GM23248 (cell line): ENCODE measurements around the gene LYPD6B. TPM values are rescaled to one million over a fixed set of nuclear protein-coding genes. Genes with fewer than 3 reads are reported as not detected.
A peak's percentile ranks its signal among the peaks of the same experiment; 100 is the strongest.

Source experiments
- DNase-seq: peaks from one replicate; pipeline ENCODE4 v3.0.0-alpha.2; 2015
- H2AFZ ChIP-seq: fragments of 200-600 bp; sonication (generic); 2 replicates; pipeline ENCODE4 v1.6.1; 2016; ENCODE audit warnings: antibody characterized with exemption
- H3F3A ChIP-seq: fragments of 200-600 bp; sonication (generic); 2 replicates; pipeline ENCODE4 v1.6.1; 2016; ENCODE audit warnings: mild to moderate bottlenecking, antibody characterized with exemption, mixed run types; ENCODE audit not compliant: insufficient read depth
- H3K27ac ChIP-seq: fragments of 200-600 bp; sonication (generic); 2 replicates; pipeline ENCODE4 v1.5.1; 2016; ENCODE audit warnings: mild to moderate bottlenecking
- H3K27me3 ChIP-seq: fragments of 200-600 bp; sonication (generic); replicated peaks from 2 replicates; pipeline ENCODE4 v1.6.1; 2016; ENCODE audit warnings: mild to moderate bottlenecking; ENCODE audit not compliant: insufficient read depth
- H3K36me3 ChIP-seq: fragments of 200-600 bp; sonication (generic); 2 replicates; pipeline ENCODE4 v1.6.1; 2016; ENCODE audit warnings: low read depth, mild to moderate bottlenecking
- H3K4me1 ChIP-seq: fragments of 200-600 bp; sonication (generic); 2 replicates; pipeline ENCODE4 v1.6.1; 2016; ENCODE audit warnings: mild to moderate bottlenecking; ENCODE audit not compliant: insufficient read depth
- H3K4me2 ChIP-seq: fragments of 200-600 bp; sonication (generic); one replicate; pipeline ENCODE4 v1.6.1; 2016; ENCODE audit warnings: mild to moderate bottlenecking; ENCODE audit not compliant: unreplicated experiment
- H3K4me3 ChIP-seq: fragments of 200-600 bp; sonication (generic); 2 replicates; pipeline ENCODE4 v1.5.1; 2016; ENCODE audit warnings: mild to moderate bottlenecking
- H3K79me2 ChIP-seq: fragments of 200-600 bp; sonication (generic); 2 replicates; pipeline ENCODE4 v1.6.1; 2016; ENCODE audit warnings: mild to moderate bottlenecking; ENCODE audit not compliant: insufficient read depth
- H3K9ac ChIP-seq: fragments of 200-600 bp; sonication (generic); 2 replicates; pipeline ENCODE4 v1.6.1; 2016; ENCODE audit warnings: mild to moderate bottlenecking
- H3K9me2 ChIP-seq: fragments of 200-600 bp; sonication (generic); 2 replicates; pipeline ENCODE4 v1.6.1; 2016; ENCODE audit warnings: mixed run types, mild to moderate bottlenecking, moderate library complexity; ENCODE audit not compliant: insufficient read depth
- H3K9me3 ChIP-seq: fragments of 200-600 bp; sonication (generic); one replicate; pipeline ENCODE4 v1.6.1; 2017; ENCODE audit warnings: low read depth
- H4K20me1 ChIP-seq: fragments of 200-600 bp; sonication (generic); 2 replicates; pipeline ENCODE4 v1.6.0; 2016; ENCODE audit not compliant: insufficient read depth
- EZH2 ChIP-seq: fragments of 200-600 bp; sonication (generic); IDR thresholded peaks from 2 replicates; pipeline ENCODE4 v1.6.1; 2018; ENCODE audit warnings: antibody characterized with exemption, mild to moderate bottlenecking; ENCODE audit not compliant: insufficient read depth, poor library complexity, severe bottlenecking
- EZH2phosphoT487 ChIP-seq: fragments of 200-600 bp; sonication (generic); IDR thresholded peaks from 2 replicates; pipeline ENCODE4 v1.6.1; 2018; ENCODE audit warnings: antibody characterized with exemption, moderate library complexity, mild to moderate bottlenecking, low read depth; ENCODE audit not compliant: insufficient read depth
- WGBS, 2 experiments: methylation state at CpG; one replicate each; pipeline ENCODE4 v1.1.6; 2015 to 2017; ENCODE audit warnings: low lambda C conversion rate in 2 of 2, low coverage in 1 of 2; ENCODE audit errors: missing lambda C conversion rate in 2 of 2; 5-methylcytosine and 5-hydroxymethylcytosine counted together
- in situ Hi-C: fragments of 300-500 bp; cut with MboI; formaldehyde crosslinking; loops from 2 replicates; pipeline ENCODE4 v1.15.0; 2020
- polyA plus RNA-seq: library from polyadenylated mRNA; unstranded; fragments of >200 nt; fragmentation: Nextera tagmentation; extraction: Ambion mirVana; gene quantifications from 2 replicates; pipeline ENCODE4 v1.2.1, GENCODE V29; 2016
- total RNA-seq: library from RNA; depleted of rRNA; stranded (reverse); fragments of >200 nt; shearing (Covaris generic); gene quantifications from 2 replicates; pipeline ENCODE4 v1.2.3, GENCODE V29; 2014

Gene LYPD6B
- total and polyA plus RNA-seq, 2 experiments from 2014 or later: 3.9 to 11.4 TPM

GRCh38 chr2:149061133-149061745 lies 22.7 kb downstream of the LYPD6B start:
- Histone ChIP-seq H2AFZ (no peak overlapping the region), H3K9me2 (no peaks in the 10 kb centered on the region), H4K20me1 (no peaks in the 10 kb centered on the region), H3K9ac (no peak overlapping the region), H3K4me1 (peaks cover 14% of the 10 kb centered on the region), H3K36me3 (no peaks in the 10 kb centered on the region), H3K4me3 (no peak overlapping the region), H3K79me2 (no peaks in the 10 kb centered on the region), H3K27ac (no peak overlapping the region), H3F3A (peaks cover 18% of the 10 kb centered on the region), H3K4me2 (no peak overlapping the region), H3K9me3 (no peaks in the 10 kb centered on the region), H3K27me3 (no peaks in the 10 kb centered on the region)
- no peak for TF ChIP-seq EZH2
- no peak for TF ChIP-seq EZH2phosphoT487
- 55 to 74% methylated on average over 2 of the region's 2 CpGs for WGBS, 2 experiments
- no peak for DNase-seq
- in situ Hi-C loops: no loop called here

- Histone ChIP-seq H3K4me3 (no peak overlapping the region), H3K27me3 (no peaks in the 10 kb centered on the region), H3K4me2 (no peak overlapping the region), H3K9me3 (no peaks in the 10 kb centered on the region), H3K9ac (no peak overlapping the region), H3K36me3 (no peaks in the 10 kb centered on the region), H3F3A (peaks cover 18% of the 10 kb centered on the region), H3K27ac (no peak overlapping the region), H3K79me2 (no peaks in the 10 kb centered on the region), H3K9me2 (no peaks in the 10 kb centered on the region), H2AFZ (no peak overlapping the region), H4K20me1 (no peaks in the 10 kb centered on the region), H3K4me1 (peaks cover 14% of the 10 kb centered on the region)
- in situ Hi-C loops: no loop called here
- 76 to 78% methylated on average over 3 of the region's 3 CpGs for WGBS, 2 experiments
- DNase-seq: no peak
- TF ChIP-seq EZH2phosphoT487 (no peak), EZH2 (no peak)
Observed at GRCh38 chr2:149062531-149062930, 24.0 kb downstream of the LYPD6B start.

- Histone ChIP-seq H3K79me2 (no peaks in the 10 kb centered on the region), H3K9ac (no peak overlapping the region), H3K9me3 (no peaks in the 10 kb centered on the region), H4K20me1 (no peaks in the 10 kb centered on the region), H3K27ac (no peak overlapping the region), H3K36me3 (no peaks in the 10 kb centered on the region), H3F3A (peaks cover 18% of the 10 kb centered on the region), H3K4me2 (no peak overlapping the region), H3K27me3 (no peaks in the 10 kb centered on the region), H2AFZ (no peak overlapping the region), H3K9me2 (no peaks in the 10 kb centered on the region), H3K4me1 (peaks cover 16% of the 10 kb centered on the region), H3K4me3 (no peak overlapping the region)
- in situ Hi-C loops: no loop called here
- TF ChIP-seq EZH2 (no peak), EZH2phosphoT487 (no peak)
- 92 to 96% methylated on average over 4 of the region's 4 CpGs for WGBS, 2 experiments
- no peak for DNase-seq
Observed at GRCh38 chr2:149063177-149063576, 24.7 kb downstream of the LYPD6B start.

- Histone ChIP-seq H3K79me2 (no peaks in the 10 kb centered on the region), H3K36me3 (no peaks in the 10 kb centered on the region), H3K9ac (no peak overlapping the region), H2AFZ (0 out of 2 replicates have a peak overlapping the region, but pooled peaks have one; percentile 34), H3K9me3 (no peaks in the 10 kb centered on the region), H3K4me2 (no peak overlapping the region), H3K4me1 (peaks cover 28% of the 10 kb centered on the region), H3K9me2 (no peaks in the 10 kb centered on the region), H3K27me3 (no peaks in the 10 kb centered on the region), H4K20me1 (no peaks in the 10 kb centered on the region), H3K4me3 (no peak overlapping the region), H3F3A (peaks cover 24% of the 10 kb centered on the region), H3K27ac (peak overlapping the region; percentile 45)
- no peak for DNase-seq
- in situ Hi-C loops: no loop called here
- TF ChIP-seq EZH2 (no peak), EZH2phosphoT487 (no peak)
- WGBS, 2 experiments: 33 to 38% methylated on average over 3 of the region's 3 CpGs
Observed at GRCh38 chr2:149064365-149064841, 25.9 kb downstream of the LYPD6B start.
